Measurements from ENCODE around the gene HSPA4. TPM values are rescaled to one million over a fixed set of nuclear protein-coding genes. Genes with fewer than 3 reads are reported as not detected.

The HSPA4 gene
- total and polyA plus RNA-seq, 2 donors (not counting 1 experiment from before 2014, with no cell fraction given): 18.1 to 95.0 TPM

DNA sequence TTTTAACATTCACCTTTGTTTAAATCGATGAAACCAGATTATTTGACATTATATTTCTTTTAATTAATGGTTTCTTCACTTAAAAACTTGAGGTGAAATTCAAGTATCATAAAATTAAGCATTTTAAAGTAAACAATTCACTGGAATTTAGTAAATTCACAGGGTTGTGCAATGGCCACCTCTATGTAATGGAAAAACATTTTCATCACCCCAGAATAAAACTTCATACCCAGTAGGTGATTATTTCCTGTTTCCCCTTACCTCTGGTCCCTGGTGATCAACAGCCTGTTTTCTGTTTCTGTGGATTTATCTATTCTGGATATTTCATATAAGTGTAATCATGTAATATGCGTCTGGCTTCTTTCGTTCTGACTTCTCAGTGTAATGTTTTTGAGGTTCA is 27.2 kb downstream of the HSPA4 start:
- Histone ChIP-seq H3K79me2 (ENCODE audit: control insufficient read depth, insufficient read depth, low read length) (peaks cover 83% of the 10 kb centered on the region), H3K4me2 (replicated peaks; ENCODE audit: low read depth, low read length, poor library complexity, severe bottlenecking) (no peak overlapping the region), H3K27me3 (replicated peaks in 1 of 4; ENCODE audit: control extremely low read depth in 1 of 4, control insufficient read depth in 3 of 4, insufficient read depth in 4 of 4, low read length in 3 of 4) (no peaks in the 10 kb centered on the region), H4K20me1 (ENCODE audit: control insufficient read depth, insufficient read depth, low read length, poor library complexity, severe bottlenecking) (peaks cover 30% of the 10 kb centered on the region), H2AFZ (ENCODE audit: insufficient read depth, low read depth, low read length, poor library complexity, severe bottlenecking) (no peak overlapping the region), H3K4me3 (ENCODE audit: control extremely low read depth in 1 of 5, extremely low read depth in 1 of 5, insufficient read depth in 1 of 5, low read depth in 2 of 5, low read length in 4 of 5) (no peak overlapping the region), H3K9ac (ENCODE audit: low read length) (no peak overlapping the region), H3K9me3 (ENCODE audit: control extremely low read depth in 1 of 3, control insufficient read depth in 2 of 3, insufficient read depth in 1 of 3, low read length in 2 of 3) (no peaks in the 10 kb centered on the region), H3K27ac (ENCODE audit: low read length in 2 of 2) (peak overlapping the region in 1 of 2 donors; percentile 30), H3K36me3 (replicated peaks in 1 of 2; ENCODE audit: control extremely low read depth in 1 of 2, control insufficient read depth in 1 of 2, extremely low read depth in 1 of 2, insufficient read depth in 2 of 2, low read length in 1 of 2) (peaks cover 21 to 50% of the 10 kb centered on the region in 2 experiments), H3K4me1 (ENCODE audit: control insufficient read depth in 2 of 2, insufficient read depth in 2 of 2, low read length in 2 of 2) (no peaks in the 10 kb centered on the region)
- WGBS (ENCODE audit: insufficient coverage): no CpG with 5 or more reads among the region's 3 CpGs
- POLR2A ChIA-PET: no interaction called here
- Mint-ChIP-seq H3K9me3 (ENCODE audit: insufficient read depth) (no peaks in the 10 kb centered on the region), H3K27ac (no peak overlapping the region), H3K4me1 (peaks cover 9% of the 10 kb centered on the region), H3K4me3 (no peak overlapping the region), H3K27me3 (no peaks in the 10 kb centered on the region)
- DNase-seq (no peak), ATAC-seq (ENCODE audit: low read depth) (no peak)
- CTCF ChIA-PET: interaction anchor here (0.8 kb wide), 1 partner anchor 32 kb away, joined by 3 read pairs; no protein-coding TSS in a partner anchor
- TF ChIP-seq, protein P1, sequence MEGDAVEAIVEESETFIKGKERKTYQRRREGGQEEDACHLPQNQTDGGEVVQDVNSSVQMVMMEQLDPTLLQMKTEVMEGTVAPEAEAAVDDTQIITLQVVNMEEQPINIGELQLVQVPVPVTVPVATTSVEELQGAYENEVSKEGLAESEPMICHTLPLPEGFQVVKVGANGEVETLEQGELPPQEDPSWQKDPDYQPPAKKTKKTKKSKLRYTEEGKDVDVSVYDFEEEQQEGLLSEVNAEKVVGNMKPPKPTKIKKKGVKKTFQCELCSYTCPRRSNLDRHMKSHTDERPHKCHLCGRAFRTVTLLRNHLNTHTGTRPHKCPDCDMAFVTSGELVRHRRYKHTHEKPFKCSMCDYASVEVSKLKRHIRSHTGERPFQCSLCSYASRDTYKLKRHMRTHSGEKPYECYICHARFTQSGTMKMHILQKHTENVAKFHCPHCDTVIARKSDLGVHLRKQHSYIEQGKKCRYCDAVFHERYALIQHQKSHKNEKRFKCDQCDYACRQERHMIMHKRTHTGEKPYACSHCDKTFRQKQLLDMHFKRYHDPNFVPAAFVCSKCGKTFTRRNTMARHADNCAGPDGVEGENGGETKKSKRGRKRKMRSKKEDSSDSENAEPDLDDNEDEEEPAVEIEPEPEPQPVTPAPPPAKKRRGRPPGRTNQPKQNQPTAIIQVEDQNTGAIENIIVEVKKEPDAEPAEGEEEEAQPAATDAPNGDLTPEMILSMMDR (IDR thresholded peaks at IDR 0.05): no peak
- no peak for TF ChIP-seq EZH2 (IDR thresholded peaks at IDR 0.05; ENCODE audit: borderline replicate concordance, insufficient read depth, low read depth, low read length, poor library complexity, severe bottlenecking)
- intact Hi-C loops (cut with micrococcal nuclease): no loop called here

DNA sequence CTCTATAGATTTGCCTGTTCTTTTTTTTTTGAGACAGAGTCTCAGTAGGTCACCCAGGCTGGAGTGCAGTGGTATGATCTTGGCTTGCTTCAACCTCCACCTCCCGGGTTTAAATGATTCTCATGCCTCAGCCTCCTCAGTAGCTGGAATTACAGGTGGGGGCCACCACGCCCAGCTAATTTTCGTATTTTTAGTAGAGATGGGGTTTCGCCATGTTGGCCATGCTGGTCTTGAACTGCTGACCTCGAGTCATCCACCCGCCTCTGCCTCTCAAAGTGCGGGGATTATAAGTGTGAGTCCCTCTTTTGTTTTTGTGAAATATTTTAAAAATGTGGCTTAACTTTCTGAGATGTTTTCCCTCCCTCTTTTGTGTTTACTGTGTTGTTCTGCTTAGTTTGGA is 29.2 kb downstream of the HSPA4 start:
- H3K9me3 ChIP-seq (ENCODE audit: control extremely low read depth in 1 of 3, control insufficient read depth in 2 of 3, insufficient read depth in 1 of 3, low read length in 2 of 3): no peaks in the 10 kb centered on the region
- ATAC-seq (ENCODE audit: low read depth): no peak
- no peak overlapping the region for H2AFZ ChIP-seq (ENCODE audit: insufficient read depth, low read depth, low read length, poor library complexity, severe bottlenecking)
- no peak for TF ChIP-seq EZH2 (IDR thresholded peaks at IDR 0.05; ENCODE audit: borderline replicate concordance, insufficient read depth, low read depth, low read length, poor library complexity, severe bottlenecking)
- TF ChIP-seq, protein P1 (IDR thresholded peaks at IDR 0.05): no peak
- H3K27me3 ChIP-seq (replicated peaks in 1 of 4; ENCODE audit: control extremely low read depth in 1 of 4, control insufficient read depth in 3 of 4, insufficient read depth in 4 of 4, low read length in 3 of 4): no peaks in the 10 kb centered on the region
- Mint-ChIP-seq H3K27me3 (no peaks in the 10 kb centered on the region), H3K4me1 (peaks cover 9% of the 10 kb centered on the region), H3K9me3 (ENCODE audit: insufficient read depth) (no peaks in the 10 kb centered on the region), H3K27ac (no peak overlapping the region), H3K4me3 (no peak overlapping the region)
- no peak for DNase-seq
- H3K79me2 ChIP-seq (ENCODE audit: control insufficient read depth, insufficient read depth, low read length): peaks cover 78% of the 10 kb centered on the region
- peaks cover 17 to 40% of the 10 kb centered on the region in 2 experiments for H3K36me3 ChIP-seq (replicated peaks in 1 of 2; ENCODE audit: control extremely low read depth in 1 of 2, control insufficient read depth in 1 of 2, extremely low read depth in 1 of 2, insufficient read depth in 2 of 2, low read length in 1 of 2)
- CTCF ChIA-PET: no interaction called here
- no peak overlapping the region for H3K4me2 ChIP-seq (replicated peaks; ENCODE audit: low read depth, low read length, poor library complexity, severe bottlenecking)
- no peaks in the 10 kb centered on the region for H3K4me1 ChIP-seq (ENCODE audit: control insufficient read depth in 2 of 2, insufficient read depth in 2 of 2, low read length in 2 of 2)
- intact Hi-C loops (cut with micrococcal nuclease): no loop called here
- POLR2A ChIA-PET: no interaction called here
- peaks cover 39% of the 10 kb centered on the region for H4K20me1 ChIP-seq (ENCODE audit: control insufficient read depth, insufficient read depth, low read length, poor library complexity, severe bottlenecking)
- WGBS (ENCODE audit: insufficient coverage): 88% methylated on average over 3 of the region's 7 CpGs
- H3K4me3 ChIP-seq (ENCODE audit: control extremely low read depth in 1 of 5, extremely low read depth in 1 of 5, insufficient read depth in 1 of 5, low read depth in 2 of 5, low read length in 4 of 5): no peak overlapping the region
- peak overlapping the region in 1 of 2 donors; percentile 33 for H3K27ac ChIP-seq (ENCODE audit: low read length in 2 of 2)
- H3K9ac ChIP-seq (ENCODE audit: low read length): no peak overlapping the region

Measured in B cell (primary cell).